HepG2 (cell line): Measurements from ENCODE around the gene DYSF. TPM values are rescaled to one million over a fixed set of nuclear protein-coding genes. Genes with fewer than 3 reads are reported as not detected.
A peak's percentile ranks its signal among the peaks of the same experiment; 100 is the strongest.

Source experiments
- ATAC-seq: fragments of 200-7000 bp; cut with Tn5 transposase; 3 replicates; pipeline ENCODE4 v1.9.1; 2020; ENCODE audit warnings: mild to moderate bottlenecking, moderate library complexity
- BruUV-seq: library from RNA; stranded (reverse); fragments of 400-500 nt; replicated peaks from 2 replicates; lab custom pipeline; 2021; lab: Mats Ljungman, UMichigan
- CTCF ChIA-PET: fragments of 300-600 bp; formaldehyde crosslinking; extraction: SDS; loops from one replicate; lab custom pipeline; 2021; ENCODE audit warnings: low total read pairs, inconsistent platforms, low intra/inter-chr PET ratio; lab: Yijun Ruan, JAX
- POLR2A ChIA-PET: fragments of 350-600 bp; sonication (Branson Sonifier 250); formaldehyde crosslinking; loops from one replicate; lab custom pipeline; 2020; ENCODE audit warnings: antibody characterized with exemption, inconsistent platforms; lab: Yijun Ruan, JAX
- DNase-seq: peaks from one replicate; pipeline ENCODE4 v3.0.0-alpha.2; 2015; ENCODE audit warnings: low spot score
- FAIRE-seq: peaks from 3 replicates; lab custom pipeline; 2011; peaks lifted over from hg19 to GRCh38; lab: Jason Lieb, UNC
- H2AFZ ChIP-seq: one replicate; pipeline ENCODE4 v1.6.1; 2011; ENCODE audit warnings: low read length, inconsistent platforms
- H3K27ac ChIP-seq: fragments of 300-600 bp; 3 replicates; pipeline ENCODE4 v1.8.0; 2011; ENCODE audit warnings: mixed run types, mild to moderate bottlenecking, mixed read lengths, low read length, inconsistent platforms; ENCODE audit not compliant: insufficient read depth; ENCODE audit errors: extremely low read length
- H3K27me3 ChIP-seq, 2 experiments: fragments of 200-600 bp in 1 of 2; 2 replicates in 1 of 2; 3 replicates in 1 of 2; pipeline versions ENCODE4 v1.6.0 to v1.8.0; 2011; ENCODE audit warnings: low read length in 2 of 2, mild to moderate bottlenecking in 2 of 2, moderate library complexity in 2 of 2, inconsistent platforms in 1 of 2; ENCODE audit not compliant: insufficient read depth in 2 of 2, control insufficient read depth in 1 of 2
- H3K36me3 ChIP-seq, 2 experiments: fragments of 200-600 bp in 1 of 2; replicated peaks in 1 of 2; 2 replicates in 1 of 2; 3 replicates in 1 of 2; pipeline versions ENCODE4 v1.5.1 to v1.8.0; 2011; ENCODE audit warnings: low read length in 2 of 2, inconsistent platforms in 1 of 2; ENCODE audit not compliant: insufficient read depth in 2 of 2, control insufficient read depth in 1 of 2
- H3K4me1 ChIP-seq: 2 replicates; pipeline ENCODE4 v1.5.1; 2012; ENCODE audit warnings: low read length, inconsistent platforms; ENCODE audit not compliant: insufficient read depth
- H3K4me2 ChIP-seq: 2 replicates; pipeline ENCODE4 v1.6.0; 2011; ENCODE audit warnings: low read depth, low read length, inconsistent platforms
- H3K4me3 ChIP-seq, 3 experiments: fragments of 200-600 bp in 1 of 3; sonication (generic), shearing (Covaris generic) in 1 of 3; replicated peaks in 1 of 3; 2 replicates each; pipeline ENCODE4 v1.5.1; 2011 to 2016; ENCODE audit warnings: low read length in 3 of 3, inconsistent platforms in 2 of 3, low read depth in 2 of 3, mild to moderate bottlenecking in 2 of 3, control low read depth in 1 of 3, mixed read lengths in 1 of 3; ENCODE audit not compliant: insufficient read depth in 1 of 3
- H3K79me2 ChIP-seq: one replicate; pipeline ENCODE4 v1.6.1; 2011; ENCODE audit warnings: low read length, inconsistent platforms; ENCODE audit not compliant: insufficient read depth
- H3K9ac ChIP-seq: 2 replicates; pipeline ENCODE4 v1.6.0; 2011; ENCODE audit warnings: mild to moderate bottlenecking, low read depth, low read length, inconsistent platforms; ENCODE audit not compliant: insufficient read depth
- H3K9me3 ChIP-seq: 2 replicates; pipeline ENCODE4 v1.5.1; 2012; ENCODE audit warnings: mild to moderate bottlenecking, low read length
- H4K20me1 ChIP-seq: 2 replicates; pipeline ENCODE4 v1.6.0; 2011; ENCODE audit warnings: inconsistent platforms, mild to moderate bottlenecking, low read length, moderate library complexity; ENCODE audit not compliant: insufficient read depth
- BHLHE40 ChIP-seq: IDR thresholded peaks from 2 replicates; pipeline ENCODE4 v1.6.1; 2011; ENCODE audit warnings: low read length, improper control_type of control experiment
- BORCS8-MEF2B ChIP-seq: sonication (generic); formaldehyde crosslinking; IDR thresholded peaks from 2 replicates; pipeline ENCODE4 v1.8.0; 2022; ENCODE audit warnings: mild to moderate bottlenecking, missing genetic modification reagents
- DNMT1 ChIP-seq: sonication (generic); formaldehyde crosslinking; IDR thresholded peaks from 2 replicates; pipeline ENCODE4 v1.5.1; 2020; ENCODE audit warnings: mild to moderate bottlenecking, missing genetic modification reagents
- GPN1 ChIP-seq: sonication (generic); formaldehyde crosslinking; IDR thresholded peaks from 2 replicates; pipeline ENCODE4 v1.5.1; 2020; ENCODE audit warnings: missing genetic modification reagents, borderline replicate concordance
- HNRNPUL1 ChIP-seq: fragments of 200-400 bp; formaldehyde crosslinking; IDR thresholded peaks from 2 replicates; pipeline ENCODE4 v1.6.1; 2017; ENCODE audit warnings: low read depth, mild to moderate bottlenecking, low read length, moderate library complexity
- JUNB ChIP-seq: sonication (generic); formaldehyde crosslinking; IDR thresholded peaks from 2 replicates; pipeline ENCODE4 v1.8.0; 2022; ENCODE audit warnings: missing genetic modification reagents, mild to moderate bottlenecking, borderline replicate concordance
- MZF1 ChIP-seq: sonication (generic); formaldehyde crosslinking; IDR thresholded peaks from 2 replicates; pipeline ENCODE4 v1.8.1; 2023; ENCODE audit warnings: mild to moderate bottlenecking, missing genetic modification reagents, borderline replicate concordance
- NFIC ChIP-seq: IDR thresholded peaks from 2 replicates; pipeline ENCODE4 v1.6.1; 2012; ENCODE audit warnings: mild to moderate bottlenecking, low read length, inconsistent platforms
- TCF7 ChIP-seq: sonication (generic); IDR thresholded peaks from 2 replicates; pipeline ENCODE4 v1.6.1; 2016; ENCODE audit warnings: antibody characterized with exemption, low read depth
- TP53 ChIP-seq: sonication (generic); formaldehyde crosslinking; conservative IDR thresholded peaks from 2 replicates; pipeline ENCODE4 v1.4.0; 2020; ENCODE audit warnings: missing genetic modification reagents
- XBP1 ChIP-seq: sonication (generic); formaldehyde crosslinking; IDR thresholded peaks from 2 replicates; pipeline ENCODE4 v1.5.0; 2020; ENCODE audit warnings: missing genetic modification reagents
- ZKSCAN8 ChIP-seq: IDR thresholded peaks from 2 replicates; pipeline ENCODE4 v1.6.1; 2016; ENCODE audit warnings: borderline replicate concordance, missing genetic modification reagents, missing compliant biosample characterization
- ZNF143 ChIP-seq: sonication (generic); formaldehyde crosslinking; IDR thresholded peaks from 2 replicates; pipeline ENCODE4 v1.4.0; 2020; ENCODE audit warnings: missing genetic modification reagents
- ZNF564 ChIP-seq: sonication (generic); formaldehyde crosslinking; IDR thresholded peaks from 2 replicates; pipeline ENCODE4 v1.8.1; 2023; ENCODE audit warnings: mild to moderate bottlenecking, missing genetic modification reagents
- ZNF737 ChIP-seq: sonication (generic); formaldehyde crosslinking; IDR thresholded peaks from 2 replicates; pipeline ENCODE4 v1.5.0; 2020; ENCODE audit warnings: missing genetic modification reagents, mild to moderate bottlenecking, borderline replicate concordance
- WGBS: methylation state at CpG from one replicate; pipeline ENCODE4 v1.1.6; 2017; ENCODE audit warnings: low lambda C conversion rate; 5-methylcytosine and 5-hydroxymethylcytosine counted together
- in situ Hi-C: cut with HindIII; loops from 2 replicates; pipeline ENCODE4 v1.10.0; 2017; ENCODE audit warnings: low pct_unique_long_range_greater_than_20kb; ENCODE audit not compliant: extremely low pct_ligation_motif_present
- intact Hi-C: fragments of 100-400 bp; cut with micrococcal nuclease; formaldehyde crosslinking; loops from one replicate; pipeline ENCODE4 v1.10.0; 2022; ENCODE audit not compliant: unreplicated experiment
- polyA plus RNA-seq, 8 experiments: library from polyadenylated mRNA; depleted of rRNA in 3 of 8; stranded (reverse) in 7 of 8; unstranded in 1 of 8; fragments of >200 nt; fragmentation: Illumina TruSeq in 4 of 8; extraction: Trizol in 4 of 8; gene quantifications; 2 replicates each; pipeline versions ENCODE4 v1.2.1 to v1.2.3, GENCODE V29; 2011 to 2016; ENCODE audit warnings: low read depth in 4 of 8, missing spikeins in 1 of 8, mixed read lengths in 1 of 8; ENCODE audit not compliant: insufficient read depth in 1 of 8
- total RNA-seq, 5 experiments: library from RNA; depleted of rRNA; stranded (reverse); fragments of >200 nt; fragmentation: Illumina TruSeq; extraction: Trizol; gene quantifications; 2 replicates each; pipeline ENCODE4 v1.2.3, GENCODE V29; 2016; ENCODE audit warnings: low read depth in 1 of 5
- TF ChIP-seq, protein P1 (sequence below): sonication (generic); formaldehyde crosslinking; IDR thresholded peaks from 2 replicates; pipeline ENCODE4 v1.5.1; 2020; ENCODE audit warnings: mild to moderate bottlenecking, missing genetic modification reagents, borderline replicate concordance
- TF ChIP-seq, protein P2 (sequence below): sonication (generic); formaldehyde crosslinking; IDR thresholded peaks from 2 replicates; pipeline ENCODE4 v1.8.1; 2023; ENCODE audit warnings: mild to moderate bottlenecking, missing genetic modification reagents
- TF ChIP-seq, protein P3 (sequence below): IDR thresholded peaks from 2 replicates; pipeline ENCODE4 v1.6.1; 2016; ENCODE audit warnings: missing biosample characterization, missing genetic modification reagents, low read depth

The DYSF gene
- total and polyA plus RNA-seq, 2 of the 13 experiments (the other 11 are each of a cell fraction or from before 2014, with no cell fraction given), result 0.15 to 2.4 TPM

DNA sequence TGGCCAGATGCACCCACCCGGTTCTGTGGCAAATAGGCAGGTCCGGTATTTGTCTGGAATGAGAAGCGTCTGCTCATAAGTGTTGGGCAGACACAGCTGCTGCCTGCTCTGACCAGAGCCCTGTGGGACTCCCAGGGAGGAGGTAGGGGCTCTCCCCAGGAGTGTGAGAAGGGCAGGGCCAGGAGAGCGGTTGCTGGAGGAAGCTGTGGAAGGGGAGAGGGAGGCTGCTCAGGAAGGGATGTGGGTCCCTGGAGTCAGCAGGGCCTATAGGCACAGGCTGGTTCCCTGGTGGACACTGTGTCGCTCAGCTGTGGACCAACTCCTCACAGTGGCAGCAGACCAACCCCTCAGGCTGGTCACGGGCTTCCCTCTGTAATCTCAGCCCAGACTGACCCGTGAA, 109.2 kb downstream of the DYSF start (continued):
- TF ChIP-seq, protein P1, sequence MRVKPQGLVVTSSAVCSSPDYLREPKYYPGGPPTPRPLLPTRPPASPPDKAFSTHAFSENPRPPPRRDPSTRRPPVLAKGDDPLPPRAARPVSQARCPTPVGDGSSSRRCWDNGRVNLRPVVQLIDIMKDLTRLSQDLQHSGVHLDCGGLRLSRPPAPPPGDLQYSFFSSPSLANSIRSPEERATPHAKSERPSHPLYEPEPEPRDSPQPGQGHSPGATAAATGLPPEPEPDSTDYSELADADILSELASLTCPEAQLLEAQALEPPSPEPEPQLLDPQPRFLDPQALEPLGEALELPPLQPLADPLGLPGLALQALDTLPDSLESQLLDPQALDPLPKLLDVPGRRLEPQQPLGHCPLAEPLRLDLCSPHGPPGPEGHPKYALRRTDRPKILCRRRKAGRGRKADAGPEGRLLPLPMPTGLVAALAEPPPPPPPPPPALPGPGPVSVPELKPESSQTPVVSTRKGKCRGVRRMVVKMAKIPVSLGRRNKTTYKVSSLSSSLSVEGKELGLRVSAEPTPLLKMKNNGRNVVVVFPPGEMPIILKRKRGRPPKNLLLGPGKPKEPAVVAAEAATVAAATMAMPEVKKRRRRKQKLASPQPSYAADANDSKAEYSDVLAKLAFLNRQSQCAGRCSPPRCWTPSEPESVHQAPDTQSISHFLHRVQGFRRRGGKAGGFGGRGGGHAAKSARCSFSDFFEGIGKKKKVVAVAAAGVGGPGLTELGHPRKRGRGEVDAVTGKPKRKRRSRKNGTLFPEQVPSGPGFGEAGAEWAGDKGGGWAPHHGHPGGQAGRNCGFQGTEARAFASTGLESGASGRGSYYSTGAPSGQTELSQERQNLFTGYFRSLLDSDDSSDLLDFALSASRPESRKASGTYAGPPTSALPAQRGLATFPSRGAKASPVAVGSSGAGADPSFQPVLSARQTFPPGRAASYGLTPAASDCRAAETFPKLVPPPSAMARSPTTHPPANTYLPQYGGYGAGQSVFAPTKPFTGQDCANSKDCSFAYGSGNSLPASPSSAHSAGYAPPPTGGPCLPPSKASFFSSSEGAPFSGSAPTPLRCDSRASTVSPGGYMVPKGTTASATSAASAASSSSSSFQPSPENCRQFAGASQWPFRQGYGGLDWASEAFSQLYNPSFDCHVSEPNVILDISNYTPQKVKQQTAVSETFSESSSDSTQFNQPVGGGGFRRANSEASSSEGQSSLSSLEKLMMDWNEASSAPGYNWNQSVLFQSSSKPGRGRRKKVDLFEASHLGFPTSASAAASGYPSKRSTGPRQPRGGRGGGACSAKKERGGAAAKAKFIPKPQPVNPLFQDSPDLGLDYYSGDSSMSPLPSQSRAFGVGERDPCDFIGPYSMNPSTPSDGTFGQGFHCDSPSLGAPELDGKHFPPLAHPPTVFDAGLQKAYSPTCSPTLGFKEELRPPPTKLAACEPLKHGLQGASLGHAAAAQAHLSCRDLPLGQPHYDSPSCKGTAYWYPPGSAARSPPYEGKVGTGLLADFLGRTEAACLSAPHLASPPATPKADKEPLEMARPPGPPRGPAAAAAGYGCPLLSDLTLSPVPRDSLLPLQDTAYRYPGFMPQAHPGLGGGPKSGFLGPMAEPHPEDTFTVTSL (CRISPR knock-in tag), result no peak
- TF ChIP-seq BORCS8-MEF2B, result 0 out of 2 replicates have a peak, but pooled peaks have one; percentile 20
- no peak for TF ChIP-seq ZNF737 (CRISPR knock-in tag)

DNA sequence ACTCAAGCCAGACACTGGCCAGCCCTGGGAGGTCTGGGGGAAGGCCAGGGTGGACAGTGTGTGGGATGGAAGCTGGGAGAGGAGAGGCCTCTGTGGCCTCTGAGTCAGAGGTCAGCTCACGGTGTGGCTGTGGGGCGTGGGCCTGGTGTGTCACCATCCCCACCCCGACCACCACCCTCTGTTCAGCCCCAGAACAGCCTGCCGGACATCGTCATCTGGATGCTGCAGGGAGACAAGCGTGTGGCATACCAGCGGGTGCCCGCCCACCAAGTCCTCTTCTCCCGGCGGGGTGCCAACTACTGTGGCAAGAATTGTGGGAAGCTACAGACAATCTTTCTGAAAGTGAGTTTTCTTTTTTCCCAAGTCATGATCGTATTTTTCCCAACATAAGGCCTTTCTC, 110.5 kb downstream of the DYSF start:
- ATAC-seq, result no peak
- BruUV-seq, result no TSS peak

More for the DNA sequence above, 110.5 kb downstream of the DYSF start:
- no peaks in the 10 kb centered on the region for H3K9me3 ChIP-seq
- DNase-seq (no peak), FAIRE-seq (no peak)
- TF ChIP-seq ZKSCAN8 (CRISPR knock-in tag), result no peak
- no peak for TF ChIP-seq NFIC
- TF ChIP-seq TCF7, result no peak
- TF ChIP-seq MZF1 (CRISPR knock-in tag), result no peak
- no peak for TF ChIP-seq BHLHE40
- TF ChIP-seq, protein P2, sequence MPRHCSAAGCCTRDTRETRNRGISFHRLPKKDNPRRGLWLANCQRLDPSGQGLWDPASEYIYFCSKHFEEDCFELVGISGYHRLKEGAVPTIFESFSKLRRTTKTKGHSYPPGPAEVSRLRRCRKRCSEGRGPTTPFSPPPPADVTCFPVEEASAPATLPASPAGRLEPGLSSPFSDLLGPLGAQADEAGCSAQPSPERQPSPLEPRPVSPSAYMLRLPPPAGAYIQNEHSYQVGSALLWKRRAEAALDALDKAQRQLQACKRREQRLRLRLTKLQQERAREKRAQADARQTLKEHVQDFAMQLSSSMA (CRISPR knock-in tag), result no peak
- TF ChIP-seq XBP1 (CRISPR knock-in tag), result no peak
- TF ChIP-seq, protein P3, sequence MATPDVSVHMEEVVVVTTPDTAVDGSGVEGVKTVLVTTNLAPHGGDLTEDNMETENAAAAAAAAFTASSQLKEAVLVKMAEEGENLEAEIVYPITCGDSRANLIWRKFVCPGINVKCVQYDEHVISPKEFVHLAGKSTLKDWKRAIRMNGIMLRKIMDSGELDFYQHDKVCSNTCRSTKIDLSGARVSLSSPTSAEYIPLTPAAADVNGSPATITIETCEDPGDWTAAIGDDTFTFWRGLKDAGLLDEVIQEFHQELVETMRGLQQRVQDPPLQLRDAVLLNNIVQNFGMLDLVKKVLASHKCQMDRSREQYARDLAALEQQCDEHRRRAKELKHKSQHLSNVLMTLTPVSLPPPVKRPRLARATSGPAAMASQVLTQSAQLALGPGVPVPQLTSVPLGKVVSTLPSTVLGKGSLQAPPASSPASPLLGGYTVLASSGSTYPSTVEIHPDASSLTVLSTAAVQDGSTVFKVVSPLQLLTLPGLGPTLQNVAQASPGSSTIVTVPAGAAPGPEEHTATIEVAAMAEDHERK (CRISPR knock-in tag), result no peak
- no peak for TF ChIP-seq GPN1 (CRISPR knock-in tag)
- no peak for TF ChIP-seq ZNF143 (CRISPR knock-in tag)
- no peak for TF ChIP-seq JUNB
- TF ChIP-seq TP53 (CRISPR knock-in tag), result no peak
- no peak for TF ChIP-seq HNRNPUL1
- TF ChIP-seq DNMT1, result no peak
- no peak for TF ChIP-seq ZNF564
- no peak overlapping the region for H3K27ac ChIP-seq
- in situ Hi-C loops (no loop called here), intact Hi-C loops (no loop called here)
- WGBS, result 66% methylated on average over 10 of the region's 11 CpGs
- CTCF ChIA-PET, result no interaction called here
- no peaks in the 10 kb centered on the region for H4K20me1 ChIP-seq
- H3K79me2 ChIP-seq, result no peaks in the 10 kb centered on the region
- no peak overlapping the region for H3K4me2 ChIP-seq
- H2AFZ ChIP-seq, result no peak overlapping the region
- no peak overlapping the region for H3K4me3 ChIP-seq
- H3K4me1 ChIP-seq, result peaks cover 26% of the 10 kb centered on the region
- POLR2A ChIA-PET, result no interaction called here
- H3K9ac ChIP-seq, result no peak overlapping the region
- H3K27me3 ChIP-seq, result peaks cover 0 to 10% of the 10 kb centered on the region in 2 experiments; a peak in 2 of 5 replicates
- H3K36me3 ChIP-seq, result no peaks in the 10 kb centered on the region
